Activated naive CD8-positive, alpha-beta T cell treated with anti-CD3 and anti-CD28 coated beads for 36 hours (primary cell): ENCODE data around the gene IFI44L. TPM values are rescaled to one million over a fixed set of nuclear protein-coding genes. Genes with fewer than 3 reads are reported as not detected.
A peak's percentile ranks its signal among the peaks of the same experiment; 100 is the strongest.

ENCODE experiments used
- DNase-seq: peaks from one replicate; pipeline ENCODE4 v3.0.0; 2021
- H3K27ac Mint-ChIP-seq: one replicate; pipeline ENCODE4 v1.8.0; 2022; ENCODE audit warnings: mild to moderate bottlenecking, moderate library complexity, mixed read lengths
- H3K27me3 Mint-ChIP-seq: one replicate; pipeline ENCODE4 v1.8.0; 2022; ENCODE audit warnings: mild to moderate bottlenecking, mixed read lengths
- H3K36me3 Mint-ChIP-seq: one replicate; pipeline ENCODE4 v1.8.0; 2021; ENCODE audit warnings: mild to moderate bottlenecking, mixed read lengths
- H3K4me1 Mint-ChIP-seq: one replicate; pipeline ENCODE4 v1.8.0; 2021; ENCODE audit warnings: mixed read lengths
- H3K4me3 Mint-ChIP-seq: one replicate; pipeline ENCODE4 v1.8.0; 2022; ENCODE audit warnings: mild to moderate bottlenecking, moderate library complexity, mixed read lengths
- H3K9me3 Mint-ChIP-seq: one replicate; pipeline ENCODE4 v1.8.0; 2022; ENCODE audit warnings: mixed read lengths
- total RNA-seq, 2 experiments: library from RNA; stranded (reverse); gene quantifications; one replicate each; pipeline ENCODE4 v1.2.3, GENCODE V29; 2021

The IFI44L gene
- 10 to 100 TPM; 38.5 to 38.6 TPM for total RNA-seq

DNA sequence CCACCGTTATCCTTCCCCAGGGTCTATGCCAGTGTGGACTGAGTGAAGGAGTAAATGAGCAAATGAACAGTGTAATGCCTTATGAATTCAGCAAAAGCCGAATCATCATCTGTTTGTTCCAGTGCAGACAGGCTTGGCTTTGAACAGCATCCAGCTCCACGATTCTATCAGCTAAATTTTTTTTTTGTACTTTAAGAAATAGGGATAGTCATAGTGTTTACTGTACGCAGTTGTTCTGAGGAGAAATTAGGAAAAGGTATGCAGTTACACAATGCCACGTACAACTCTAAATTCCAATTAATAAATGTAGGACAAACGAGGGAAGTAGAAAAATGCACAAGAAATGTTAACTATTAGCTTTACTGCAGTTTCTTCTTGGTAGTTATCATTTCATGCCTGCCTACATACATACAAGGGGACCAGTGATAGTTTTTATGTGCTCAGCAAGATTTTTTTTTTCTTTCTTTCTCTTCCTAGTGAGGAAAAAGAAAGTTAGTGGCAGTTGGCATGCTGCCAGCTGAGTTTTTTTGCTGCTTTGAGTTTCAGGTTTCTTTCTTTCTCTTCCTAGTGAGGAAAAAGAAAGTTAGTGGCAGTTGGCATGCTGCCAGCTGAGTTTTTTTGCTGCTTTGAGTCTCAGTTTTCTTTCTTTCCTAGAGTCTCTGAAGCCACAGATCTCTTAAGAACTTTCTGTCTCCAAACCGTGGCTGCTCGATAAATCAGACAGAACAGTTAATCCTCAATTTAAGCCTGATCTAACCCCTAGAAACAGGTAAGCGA lies at the start of gene IFI44L:
Gene IFI44L, plus strand, starts transcription at position 646 of the 777 bp plus-strand sequence. CDS start 7,468 bp downstream, outside the sequence.
- Mint-ChIP-seq H3K4me3 (peak within 1 kb of the TSS; percentile 81), H3K27me3 (no peaks in the 10 kb centered on the region), H3K27ac (peak within 1 kb of the TSS; percentile 83), H3K9me3 (peaks cover 3% of the 10 kb centered on the region), H3K4me1 (peaks cover 54% of the 10 kb centered on the region), H3K36me3 (peaks cover 27% of the 10 kb centered on the region)
- DNase-seq = peak; percentile 63

- no peak overlapping the region for H3K4me3 Mint-ChIP-seq
Observed at GRCh38 chr1:78570539-78570938, 49.7 kb upstream of the IFI44L start.

DNA sequence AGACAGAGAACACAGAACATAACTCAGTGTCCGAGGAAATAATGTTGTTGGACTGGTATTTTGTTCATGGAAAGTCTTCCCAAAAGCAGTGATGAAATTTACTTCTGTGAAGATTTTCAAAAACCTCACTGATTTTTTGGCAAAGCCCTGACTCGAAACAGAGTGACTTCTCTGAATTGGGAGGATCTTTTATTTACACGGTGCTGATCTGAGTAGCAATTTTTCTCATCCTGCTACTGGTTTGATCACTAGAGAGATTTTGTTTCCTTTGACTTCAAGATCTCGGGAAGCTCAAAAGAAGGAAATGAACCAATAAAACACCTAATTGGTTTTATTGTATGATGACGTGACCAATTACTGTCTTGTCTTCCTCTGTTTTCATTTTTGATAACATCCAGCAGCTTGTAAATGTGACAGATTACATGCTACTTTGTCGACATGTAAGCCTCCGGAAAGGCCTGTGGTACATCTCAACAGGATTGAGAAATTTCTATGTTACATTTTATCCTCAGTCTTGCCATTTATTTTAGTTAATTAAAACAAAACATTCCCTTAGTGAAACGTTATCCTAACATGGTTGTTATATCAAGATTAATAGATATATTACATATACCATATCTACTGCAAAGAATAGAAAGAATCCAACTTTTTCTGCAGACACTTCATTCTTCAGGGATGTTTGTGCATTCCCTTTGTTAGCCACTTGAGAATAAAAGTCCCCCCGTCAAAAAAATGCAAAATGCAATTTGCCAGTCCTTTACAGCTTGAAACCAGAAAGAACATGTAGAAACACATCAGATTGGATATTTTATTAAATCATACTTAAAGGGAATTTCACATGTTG lies 42.8 kb upstream of the IFI44L start:
- no peaks in the 10 kb centered on the region for H3K27me3 Mint-ChIP-seq
- DNase-seq = no peak
- no peak overlapping the region for H3K4me3 Mint-ChIP-seq
- no peak overlapping the region for H3K27ac Mint-ChIP-seq
- no peaks in the 10 kb centered on the region for H3K36me3 Mint-ChIP-seq
- no peaks in the 10 kb centered on the region for H3K4me1 Mint-ChIP-seq
- H3K9me3 Mint-ChIP-seq = no peaks in the 10 kb centered on the region

More at GRCh38 chr1:78570539-78570938, 49.7 kb upstream of the IFI44L start:
- no peak for DNase-seq
- Mint-ChIP-seq H3K9me3 (no peaks in the 10 kb centered on the region), H3K4me1 (no peaks in the 10 kb centered on the region), H3K27me3 (no peaks in the 10 kb centered on the region), H3K36me3 (no peaks in the 10 kb centered on the region), H3K27ac (no peak overlapping the region)

- Mint-ChIP-seq H3K36me3 (no peaks in the 10 kb centered on the region), H3K4me3 (no peak overlapping the region), H3K27me3 (peaks cover 6% of the 10 kb centered on the region), H3K27ac (no peak overlapping the region), H3K9me3 (no peaks in the 10 kb centered on the region), H3K4me1 (no peaks in the 10 kb centered on the region)
- no peak for DNase-seq
Observed at GRCh38 chr1:78586572-78586971, 33.7 kb upstream of the IFI44L start.

DNA sequence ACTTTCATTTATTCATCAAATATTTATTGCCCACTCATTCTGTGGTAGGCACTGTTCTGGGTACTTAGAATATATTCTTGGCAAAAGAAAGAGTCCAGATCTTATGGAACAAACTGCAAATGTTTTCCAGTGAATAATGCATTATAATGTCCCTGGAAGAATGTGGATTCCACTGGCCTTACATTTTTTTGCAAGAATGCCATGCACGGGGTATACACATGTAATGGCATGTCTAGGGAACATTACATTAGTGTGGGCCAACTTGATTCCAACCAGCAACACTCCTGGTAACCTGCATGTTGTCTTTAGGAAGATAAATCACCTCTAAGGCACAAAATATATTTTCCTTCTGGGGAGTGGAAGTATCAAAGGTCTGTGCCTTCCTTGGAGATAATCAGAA lies 33.0 kb upstream of the IFI44L start:
- Mint-ChIP-seq H3K9me3 (no peaks in the 10 kb centered on the region), H3K4me1 (no peaks in the 10 kb centered on the region), H3K27me3 (peaks cover 6% of the 10 kb centered on the region), H3K36me3 (no peaks in the 10 kb centered on the region), H3K27ac (no peak overlapping the region), H3K4me3 (no peak overlapping the region)
- no peak for DNase-seq

DNA sequence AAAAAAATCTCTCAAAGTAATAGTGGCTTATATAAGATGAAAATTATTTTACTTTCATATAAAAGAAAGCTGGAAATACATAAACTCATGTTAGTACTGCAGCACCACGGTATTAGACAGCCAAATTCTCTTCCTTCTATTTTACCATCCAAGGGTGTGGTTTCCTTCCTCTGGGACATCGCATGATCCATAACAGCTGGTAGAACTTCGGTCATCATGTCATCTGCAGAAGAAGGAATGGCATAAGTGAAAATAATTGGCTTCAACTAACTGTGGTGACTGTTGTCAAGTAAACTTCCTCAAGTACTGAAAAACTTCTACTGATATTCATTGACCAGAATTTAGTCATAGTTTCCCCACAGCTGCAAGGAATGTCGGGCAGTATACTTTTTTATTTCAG lies 28.3 kb upstream of the IFI44L start:
- H3K4me3 Mint-ChIP-seq = no peak overlapping the region
- peaks cover 6% of the 10 kb centered on the region for H3K27me3 Mint-ChIP-seq
- no peak overlapping the region for H3K27ac Mint-ChIP-seq
- no peaks in the 10 kb centered on the region for H3K4me1 Mint-ChIP-seq
- no peak for DNase-seq
- no peaks in the 10 kb centered on the region for H3K9me3 Mint-ChIP-seq
- H3K36me3 Mint-ChIP-seq = peaks cover 1% of the 10 kb centered on the region

DNA sequence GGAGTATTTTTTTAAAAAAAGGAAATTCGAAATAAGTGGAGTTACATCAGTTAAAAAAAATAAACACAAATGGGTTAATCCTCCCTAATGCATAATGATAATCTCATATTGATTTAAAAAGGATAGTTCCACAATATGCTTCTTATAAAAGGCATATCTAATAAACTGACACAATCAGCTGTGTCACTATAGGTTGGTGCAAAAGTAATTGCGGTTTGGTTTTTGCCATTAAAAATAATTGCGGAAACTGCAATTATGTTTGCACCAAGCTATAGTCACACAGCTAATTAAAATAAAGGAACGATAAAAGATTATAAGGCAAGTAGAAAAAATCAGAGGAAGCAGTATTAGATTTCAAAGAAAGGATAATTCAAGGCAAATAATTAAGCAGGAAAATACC lies 21.0 kb upstream of the IFI44L start:
- H3K27ac Mint-ChIP-seq = no peak overlapping the region
- no peaks in the 10 kb centered on the region for H3K4me1 Mint-ChIP-seq
- DNase-seq = no peak
- no peaks in the 10 kb centered on the region for H3K36me3 Mint-ChIP-seq
- H3K4me3 Mint-ChIP-seq = no peak overlapping the region
- H3K27me3 Mint-ChIP-seq = no peaks in the 10 kb centered on the region
- no peaks in the 10 kb centered on the region for H3K9me3 Mint-ChIP-seq

GRCh38 chr1:78601068-78601467 lies 19.2 kb upstream of the IFI44L start:
- no peaks in the 10 kb centered on the region for H3K4me1 Mint-ChIP-seq

GRCh38 chr1:78603206-78603605 lies 17.0 kb upstream of the IFI44L start:
- no peaks in the 10 kb centered on the region for H3K27me3 Mint-ChIP-seq
- peaks cover 3% of the 10 kb centered on the region for H3K4me1 Mint-ChIP-seq
- H3K36me3 Mint-ChIP-seq = no peaks in the 10 kb centered on the region
- H3K4me3 Mint-ChIP-seq = no peak overlapping the region
- H3K9me3 Mint-ChIP-seq = no peaks in the 10 kb centered on the region
- no peak overlapping the region for H3K27ac Mint-ChIP-seq
- DNase-seq = no peak

More at GRCh38 chr1:78601068-78601467, 19.2 kb upstream of the IFI44L start:
- Mint-ChIP-seq H3K27me3 (no peaks in the 10 kb centered on the region), H3K9me3 (no peaks in the 10 kb centered on the region), H3K27ac (no peak overlapping the region), H3K36me3 (no peaks in the 10 kb centered on the region), H3K4me3 (no peak overlapping the region)
- no peak for DNase-seq

- Mint-ChIP-seq H3K4me3 (no peak overlapping the region), H3K27ac (no peak overlapping the region), H3K4me1 (peaks cover 3% of the 10 kb centered on the region), H3K36me3 (no peaks in the 10 kb centered on the region), H3K27me3 (no peaks in the 10 kb centered on the region), H3K9me3 (no peaks in the 10 kb centered on the region)
- no peak for DNase-seq
Observed at GRCh38 chr1:78604643-78605042, 15.6 kb upstream of the IFI44L start.

DNA sequence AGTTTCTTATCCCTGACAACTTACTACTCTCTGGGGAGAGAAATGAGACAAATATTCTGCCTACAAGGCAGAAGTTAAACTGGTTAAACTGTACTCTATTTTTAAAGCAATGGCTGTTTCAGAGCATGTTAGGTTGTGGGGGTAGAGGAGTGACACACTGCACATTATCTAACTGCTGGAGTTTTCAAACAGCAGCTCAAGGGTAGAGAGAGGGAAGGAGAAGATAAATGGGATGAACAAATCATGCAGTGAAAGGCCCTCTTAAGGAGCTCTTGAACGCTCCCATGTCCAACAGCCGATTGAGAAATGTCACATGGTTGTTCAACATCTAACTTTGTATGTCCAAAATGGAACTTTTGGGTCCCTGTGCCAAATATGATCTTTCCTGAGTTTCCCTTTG lies 14.0 kb upstream of the IFI44L start:
- no peak overlapping the region for H3K4me3 Mint-ChIP-seq
- DNase-seq = no peak
- H3K27me3 Mint-ChIP-seq = no peaks in the 10 kb centered on the region
- H3K27ac Mint-ChIP-seq = no peak overlapping the region
- no peaks in the 10 kb centered on the region for H3K36me3 Mint-ChIP-seq
- H3K9me3 Mint-ChIP-seq = no peaks in the 10 kb centered on the region
- peaks cover 3% of the 10 kb centered on the region for H3K4me1 Mint-ChIP-seq

DNA sequence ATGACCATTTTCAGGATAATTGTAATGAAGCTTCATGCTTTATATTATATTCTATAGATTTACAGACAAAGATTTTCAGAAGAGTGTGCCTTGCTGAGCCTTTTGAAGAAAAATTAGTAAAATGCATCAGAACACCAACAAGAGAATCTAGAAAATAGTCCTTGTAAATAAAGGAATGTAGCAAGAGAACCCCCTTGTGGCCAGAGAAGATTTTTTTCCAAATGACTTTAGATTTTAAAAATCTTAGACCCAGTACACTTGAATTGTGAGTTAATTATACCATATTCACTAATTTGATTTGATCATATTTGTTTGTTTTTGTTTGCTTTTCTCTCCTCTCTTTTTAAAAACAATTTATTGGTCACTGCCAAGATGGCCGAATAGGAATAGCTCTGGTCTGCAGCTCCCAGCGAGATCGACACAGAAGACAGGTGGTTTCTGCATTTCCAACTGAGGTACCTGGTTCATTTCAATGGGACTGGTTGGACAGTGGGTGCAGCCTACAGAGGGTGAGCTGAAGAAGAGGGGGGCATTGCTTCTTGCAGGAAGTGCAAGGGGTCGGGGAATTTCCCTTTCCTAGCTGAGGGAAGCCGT lies 12.8 kb upstream of the IFI44L start:
- no peak overlapping the region for H3K27ac Mint-ChIP-seq
- H3K27me3 Mint-ChIP-seq = no peaks in the 10 kb centered on the region
- H3K9me3 Mint-ChIP-seq = no peaks in the 10 kb centered on the region
- no peaks in the 10 kb centered on the region for H3K36me3 Mint-ChIP-seq
- H3K4me3 Mint-ChIP-seq = no peak overlapping the region
- DNase-seq = no peak
- peaks cover 3% of the 10 kb centered on the region for H3K4me1 Mint-ChIP-seq

DNA sequence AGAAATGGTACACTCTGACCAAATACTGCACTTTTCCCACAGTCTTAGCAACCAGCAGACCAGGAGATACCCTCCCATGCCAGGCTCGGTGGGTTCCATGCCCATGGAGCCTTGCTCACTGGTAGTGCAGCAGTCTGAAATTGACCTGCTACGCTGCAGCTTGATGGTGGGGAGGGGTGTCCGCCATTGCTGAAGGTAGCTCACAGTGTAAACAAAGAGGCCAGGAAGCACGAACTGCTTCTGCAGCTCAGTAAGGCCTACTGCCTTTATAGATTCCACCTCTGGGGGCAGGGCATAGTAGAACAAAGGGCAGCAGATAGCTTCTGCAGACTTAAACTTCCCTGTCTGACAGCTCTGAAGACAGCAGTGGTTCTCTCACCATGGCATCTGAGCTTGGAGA lies 12.3 kb upstream of the IFI44L start:
- H3K36me3 Mint-ChIP-seq = no peaks in the 10 kb centered on the region
- H3K27me3 Mint-ChIP-seq = no peaks in the 10 kb centered on the region
- no peak overlapping the region for H3K4me3 Mint-ChIP-seq
- no peaks in the 10 kb centered on the region for H3K9me3 Mint-ChIP-seq
- peaks cover 3% of the 10 kb centered on the region for H3K4me1 Mint-ChIP-seq
- H3K27ac Mint-ChIP-seq = no peak overlapping the region
- no peak for DNase-seq

GRCh38 chr1:78617615-78618026 lies 2.6 kb upstream of the IFI44L start:
- Mint-ChIP-seq H3K9me3 (no peaks in the 10 kb centered on the region), H3K27ac (peak overlapping the region; percentile 43), H3K36me3 (peaks cover 8% of the 10 kb centered on the region), H3K4me1 (peaks cover 35% of the 10 kb centered on the region), H3K4me3 (peak overlapping the region; percentile 38), H3K27me3 (no peaks in the 10 kb centered on the region)
- DNase-seq = peak; percentile 44

DNA sequence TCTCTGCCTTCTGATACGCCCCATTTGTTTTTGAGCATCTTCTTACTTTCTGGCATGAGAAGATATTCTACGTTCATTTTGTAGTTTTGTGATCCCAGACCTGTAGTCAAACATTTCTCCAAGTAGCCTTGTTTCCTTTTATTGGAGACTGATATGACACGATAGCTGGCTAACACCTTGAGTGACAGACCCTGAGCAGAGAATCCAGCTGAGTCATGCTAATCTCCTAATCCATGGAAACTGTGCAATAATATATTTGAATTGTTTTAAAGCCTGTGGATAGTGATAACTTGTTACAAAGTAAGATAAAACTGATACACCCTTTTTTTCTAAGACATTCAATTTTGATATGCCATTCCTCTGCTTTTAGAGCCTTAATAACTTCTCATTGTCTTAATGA lies 1.2 kb upstream of the IFI44L start:
- H3K4me1 Mint-ChIP-seq = peaks cover 48% of the 10 kb centered on the region
- peaks cover 3% of the 10 kb centered on the region for H3K9me3 Mint-ChIP-seq
- H3K27ac Mint-ChIP-seq = peak overlapping the region; percentile 83
- no peak overlapping the region for H3K4me3 Mint-ChIP-seq
- H3K36me3 Mint-ChIP-seq = peaks cover 17% of the 10 kb centered on the region
- no peaks in the 10 kb centered on the region for H3K27me3 Mint-ChIP-seq
- no peak for DNase-seq
